ENCODE measurements around the gene RECK.

The RECK gene

DNA sequence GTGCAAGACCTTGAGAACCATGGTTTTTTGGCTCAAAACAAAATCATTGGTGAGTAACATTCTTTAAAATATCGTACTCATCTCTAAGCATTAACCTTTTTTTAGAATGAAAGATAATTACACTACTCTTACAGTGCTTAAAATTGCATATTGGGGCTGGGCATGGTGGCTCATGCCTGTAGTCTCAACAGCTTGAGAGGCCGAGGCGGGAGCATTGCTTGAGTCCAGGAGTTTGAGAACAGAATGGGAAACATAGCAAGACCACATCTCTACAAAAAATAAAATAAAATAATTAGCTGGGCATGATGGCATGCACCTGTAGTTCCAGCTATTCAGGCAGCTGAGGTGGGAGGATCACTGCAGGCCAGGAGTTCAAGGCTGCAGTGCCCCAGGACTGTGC lies 2.9 kb upstream of the RECK start:
- no peak overlapping the region for H3K27ac ChIP-seq (ENCODE audit: insufficient read depth in 1 of 2, low read depth in 1 of 2, low read length in 2 of 2, poor library complexity in 1 of 2, severe bottlenecking in 2 of 2)
- H3K4me3 ChIP-seq (ENCODE audit: control insufficient read depth in 1 of 7, extremely low read depth in 1 of 7, insufficient read depth in 4 of 7, low read depth in 2 of 7, low read length in 6 of 7), result no peak overlapping the region
- peaks cover 3 to 27% (median 12%) of the 10 kb centered on the region in 4 experiments for H3K4me1 ChIP-seq (ENCODE audit: control extremely low read depth in 1 of 4, control insufficient read depth in 4 of 4, insufficient read depth in 4 of 4, low read length in 3 of 4)
- WGBS (ENCODE audit: insufficient coverage), result no CpG with 5 or more reads among the region's 3 CpGs
- CTCF ChIA-PET, result interaction anchor here (4.2 kb wide), 1 partner anchor 10 kb away, joined by 23 read pairs; no protein-coding TSS in a partner anchor
- DNase-seq, result no peak
- POLR2A ChIA-PET, result no interaction called here
- no peaks in the 10 kb centered on the region for H3K36me3 ChIP-seq (ENCODE audit: control insufficient read depth in 4 of 4, insufficient read depth in 4 of 4, low read length in 3 of 4)
- H3K9me3 ChIP-seq (ENCODE audit: control extremely low read depth in 1 of 5, control insufficient read depth in 4 of 5, insufficient read depth in 2 of 5, low read depth in 1 of 5, low read length in 4 of 5), result no peaks in the 10 kb centered on the region
- no peaks in the 10 kb centered on the region for H3K27me3 ChIP-seq (replicated peaks in 2 of 5; ENCODE audit: control insufficient read depth in 4 of 5, insufficient read depth in 5 of 5, low read length in 4 of 5)

DNA sequence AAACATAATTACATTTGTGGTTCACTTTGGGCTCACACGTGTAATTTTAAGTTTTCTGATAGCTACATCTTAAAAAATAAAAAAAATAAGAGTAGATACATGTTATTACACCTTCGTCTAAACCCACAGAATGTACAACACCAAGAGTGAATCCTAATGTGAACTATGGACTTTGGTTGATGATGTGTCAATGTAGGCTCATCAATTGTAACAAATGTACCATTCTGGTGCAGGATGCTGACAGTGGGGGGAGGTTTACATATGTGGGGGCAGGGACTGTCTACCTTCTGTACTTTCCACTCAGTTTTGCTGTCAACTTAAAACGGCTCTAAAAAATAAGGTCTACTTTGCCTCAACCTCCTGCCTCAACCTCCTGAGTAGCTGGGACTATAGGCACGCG lies 2.5 kb upstream of the RECK start:
- WGBS (ENCODE audit: insufficient coverage), result 100% methylated on average over 1 of the region's 5 CpGs
- Histone ChIP-seq H3K36me3 (ENCODE audit: control insufficient read depth in 4 of 4, insufficient read depth in 4 of 4, low read length in 3 of 4) (no peaks in the 10 kb centered on the region), H3K27ac (ENCODE audit: insufficient read depth in 1 of 2, low read depth in 1 of 2, low read length in 2 of 2, poor library complexity in 1 of 2, severe bottlenecking in 2 of 2) (no peak overlapping the region), H3K9me3 (ENCODE audit: control extremely low read depth in 1 of 5, control insufficient read depth in 4 of 5, insufficient read depth in 2 of 5, low read depth in 1 of 5, low read length in 4 of 5) (no peaks in the 10 kb centered on the region), H3K4me1 (ENCODE audit: control extremely low read depth in 1 of 4, control insufficient read depth in 4 of 4, insufficient read depth in 4 of 4, low read length in 3 of 4) (peaks cover 3 to 28% (median 12%) of the 10 kb centered on the region in 4 experiments), H3K27me3 (replicated peaks in 2 of 5; ENCODE audit: control insufficient read depth in 4 of 5, insufficient read depth in 5 of 5, low read length in 4 of 5) (no peaks in the 10 kb centered on the region), H3K4me3 (ENCODE audit: control insufficient read depth in 1 of 7, extremely low read depth in 1 of 7, insufficient read depth in 4 of 7, low read depth in 2 of 7, low read length in 6 of 7) (no peak overlapping the region)
- CTCF ChIA-PET, result interaction anchor here (4.2 kb wide), 1 partner anchor 10 kb away, joined by 23 read pairs; no protein-coding TSS in a partner anchor
- POLR2A ChIA-PET, result no interaction called here
- DNase-seq, result no peak

DNA sequence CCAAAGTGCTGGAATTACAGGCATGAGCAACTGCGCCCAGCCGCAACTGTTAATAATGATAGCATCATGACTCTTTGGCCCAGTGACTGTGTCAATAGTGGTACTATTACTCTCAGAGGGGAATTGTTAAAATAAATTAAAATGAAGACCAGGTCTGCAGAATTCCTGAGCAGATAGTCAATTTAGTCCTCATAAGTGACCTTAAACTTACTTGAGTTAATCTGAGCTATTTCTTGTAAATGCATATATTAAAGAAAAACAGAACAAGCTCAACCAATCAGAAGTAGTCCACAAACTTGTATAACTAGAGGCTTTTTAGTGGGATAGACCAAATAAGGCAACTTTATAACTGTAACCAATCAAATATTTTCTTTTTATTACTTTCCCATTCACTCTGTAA lies 1.7 kb upstream of the RECK start:
- no peaks in the 10 kb centered on the region for H3K9me3 ChIP-seq (ENCODE audit: control extremely low read depth in 1 of 5, control insufficient read depth in 4 of 5, insufficient read depth in 2 of 5, low read depth in 1 of 5, low read length in 4 of 5)
- DNase-seq, result no peak
- peaks cover 3 to 30% (median 12%) of the 10 kb centered on the region in 4 experiments for H3K4me1 ChIP-seq (ENCODE audit: control extremely low read depth in 1 of 4, control insufficient read depth in 4 of 4, insufficient read depth in 4 of 4, low read length in 3 of 4)
- WGBS (ENCODE audit: insufficient coverage), result 90% methylated on average over 2 of the region's 2 CpGs
- no peak overlapping the region for H3K4me3 ChIP-seq (ENCODE audit: control insufficient read depth in 1 of 7, extremely low read depth in 1 of 7, insufficient read depth in 4 of 7, low read depth in 2 of 7, low read length in 6 of 7)
- H3K27ac ChIP-seq (ENCODE audit: insufficient read depth in 1 of 2, low read depth in 1 of 2, low read length in 2 of 2, poor library complexity in 1 of 2, severe bottlenecking in 2 of 2), result no peak overlapping the region
- CTCF ChIA-PET, result interaction anchor here (1.0 to 4.2 kb wide), 2 partner anchors 11 to 91 kb away, joined by 3 to 23 read pairs; no protein-coding TSS in a partner anchor
- no peaks in the 10 kb centered on the region for H3K36me3 ChIP-seq (ENCODE audit: control insufficient read depth in 4 of 4, insufficient read depth in 4 of 4, low read length in 3 of 4)
- no peaks in the 10 kb centered on the region for H3K27me3 ChIP-seq (replicated peaks in 2 of 5; ENCODE audit: control insufficient read depth in 4 of 5, insufficient read depth in 5 of 5, low read length in 4 of 5)
- POLR2A ChIA-PET, result no interaction called here

DNA sequence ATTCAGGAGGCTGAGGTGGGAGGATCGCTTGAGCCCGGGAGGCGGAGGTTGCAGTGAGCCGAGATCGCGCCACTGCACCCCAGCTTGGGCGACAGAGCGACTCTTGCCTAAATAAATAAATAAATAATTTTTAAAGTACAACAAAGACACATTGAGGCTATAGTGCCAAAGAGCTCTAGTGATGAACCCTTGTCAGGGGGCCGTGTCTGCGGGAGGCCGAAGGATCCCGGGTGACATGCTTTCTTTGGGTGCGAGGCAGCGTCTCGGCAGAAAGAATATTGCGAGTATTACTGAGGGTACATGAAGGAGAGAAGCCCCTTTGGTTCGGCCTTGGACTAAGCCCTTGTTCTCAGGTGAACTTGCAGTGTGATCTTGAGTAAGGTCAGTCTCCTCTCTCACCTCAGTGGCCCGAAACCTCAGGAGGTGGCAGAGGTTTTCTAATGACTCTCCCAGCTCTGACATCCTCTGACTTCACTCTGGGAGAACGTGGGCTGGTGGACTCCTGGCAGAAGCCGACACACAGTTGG lies 397 bp upstream of the RECK start:
- no peaks in the 10 kb centered on the region for H3K36me3 ChIP-seq (ENCODE audit: control insufficient read depth in 4 of 4, insufficient read depth in 4 of 4, low read length in 3 of 4)
- ChIA-PET POLR2A (no interaction called here), CTCF (interaction anchor here (1.2 to 4.2 kb wide), 5 partner anchors 12 to 67 kb away, joined by 3 to 23 read pairs (median 6); no protein-coding TSS in a partner anchor)
- H3K9me3 ChIP-seq (ENCODE audit: control extremely low read depth in 1 of 5, control insufficient read depth in 4 of 5, insufficient read depth in 2 of 5, low read depth in 1 of 5, low read length in 4 of 5), result no peaks in the 10 kb centered on the region
- H3K4me3 ChIP-seq (ENCODE audit: control insufficient read depth in 1 of 7, extremely low read depth in 1 of 7, insufficient read depth in 4 of 7, low read depth in 2 of 7, low read length in 6 of 7), result peak overlapping the region; percentile 73 to 93 (median 88)
- H3K27me3 ChIP-seq (replicated peaks in 2 of 5; ENCODE audit: control insufficient read depth in 4 of 5, insufficient read depth in 5 of 5, low read length in 4 of 5), result no peaks in the 10 kb centered on the region
- H3K4me1 ChIP-seq (ENCODE audit: control extremely low read depth in 1 of 4, control insufficient read depth in 4 of 4, insufficient read depth in 4 of 4, low read length in 3 of 4), result peaks cover 6 to 39% (median 15%) of the 10 kb centered on the region in 4 experiments
- DNase-seq, result no peak
- H3K27ac ChIP-seq (ENCODE audit: insufficient read depth in 1 of 2, low read depth in 1 of 2, low read length in 2 of 2, poor library complexity in 1 of 2, severe bottlenecking in 2 of 2), result no peak overlapping the region
- WGBS (ENCODE audit: insufficient coverage), result 51% methylated on average over 11 of the region's 20 CpGs

DNA sequence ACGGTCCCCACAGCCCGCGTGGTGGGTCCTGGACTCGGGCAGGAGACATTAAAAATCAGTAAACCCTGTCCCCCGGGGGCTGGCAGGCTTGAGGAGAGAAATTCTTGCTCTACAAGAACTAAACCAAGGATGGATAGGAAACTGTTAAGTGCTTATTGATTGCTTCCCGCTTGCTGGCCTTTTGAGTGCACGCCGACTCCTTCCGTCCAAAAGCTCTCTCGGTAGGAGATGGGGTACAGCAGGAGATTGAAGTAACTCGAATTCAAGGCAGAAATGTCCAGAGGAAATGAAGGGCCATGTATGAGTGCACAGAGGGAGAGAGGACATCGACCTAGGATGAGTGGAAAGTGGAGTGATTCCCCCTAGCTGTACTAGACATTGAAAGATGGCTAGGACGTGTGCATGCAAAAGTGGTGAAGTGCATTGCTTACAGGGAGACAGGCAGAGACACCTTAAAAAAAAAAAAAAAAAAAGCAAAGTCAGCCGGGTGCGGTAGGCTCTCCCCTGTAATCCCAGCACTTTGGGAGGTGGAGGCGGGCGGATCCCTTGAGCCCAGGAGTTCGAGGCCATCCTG lies 923 bp downstream of the RECK start:
- H3K4me3 ChIP-seq (ENCODE audit: control insufficient read depth in 1 of 7, extremely low read depth in 1 of 7, insufficient read depth in 4 of 7, low read depth in 2 of 7, low read length in 6 of 7), result peak overlapping the region; percentile 73 to 93 (median 88)
- DNase-seq, result no peak
- peak overlapping the region in 1 of 2 experiments; percentile 43 for H3K27ac ChIP-seq (ENCODE audit: insufficient read depth in 1 of 2, low read depth in 1 of 2, low read length in 2 of 2, poor library complexity in 1 of 2, severe bottlenecking in 2 of 2)
- no peaks in the 10 kb centered on the region for H3K36me3 ChIP-seq (ENCODE audit: control insufficient read depth in 4 of 4, insufficient read depth in 4 of 4, low read length in 3 of 4)
- ChIA-PET POLR2A (no interaction called here), CTCF (interaction anchor here (1.4 to 4.2 kb wide), 4 partner anchors 8 to 65 kb away, joined by 3 to 23 read pairs (median 6); no protein-coding TSS in a partner anchor)
- H3K27me3 ChIP-seq (replicated peaks in 2 of 5; ENCODE audit: control insufficient read depth in 4 of 5, insufficient read depth in 5 of 5, low read length in 4 of 5), result no peaks in the 10 kb centered on the region
- H3K4me1 ChIP-seq (ENCODE audit: control extremely low read depth in 1 of 4, control insufficient read depth in 4 of 4, insufficient read depth in 4 of 4, low read length in 3 of 4), result peaks cover 13 to 51% (median 20%) of the 10 kb centered on the region in 4 experiments
- 55% methylated on average over 6 of the region's 18 CpGs for WGBS (ENCODE audit: insufficient coverage)
- no peaks in the 10 kb centered on the region for H3K9me3 ChIP-seq (ENCODE audit: control extremely low read depth in 1 of 5, control insufficient read depth in 4 of 5, insufficient read depth in 2 of 5, low read depth in 1 of 5, low read length in 4 of 5)

DNA sequence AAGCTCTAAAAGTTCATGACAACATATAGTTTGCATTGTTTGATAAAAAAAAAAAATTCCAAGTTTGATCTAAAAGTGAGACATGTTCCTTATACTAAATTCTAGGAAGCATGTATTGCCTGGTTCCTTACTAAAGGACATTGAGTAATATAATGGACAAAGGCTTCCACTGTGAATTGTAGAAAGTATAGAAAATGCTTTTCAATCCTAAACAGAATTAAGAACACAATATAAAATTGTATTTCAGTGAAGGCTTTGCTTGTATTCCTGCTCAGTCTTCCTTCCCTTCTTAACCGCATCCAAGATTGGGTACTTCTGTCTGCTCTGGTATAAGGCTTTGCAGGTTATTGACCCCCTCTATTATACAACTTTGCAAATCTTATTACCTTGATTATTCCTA lies 2.4 kb downstream of the RECK start:
- Histone ChIP-seq H3K4me1 (ENCODE audit: control extremely low read depth in 1 of 4, control insufficient read depth in 4 of 4, insufficient read depth in 4 of 4, low read length in 3 of 4) (peaks cover 13 to 51% (median 20%) of the 10 kb centered on the region in 4 experiments), H3K27ac (ENCODE audit: insufficient read depth in 1 of 2, low read depth in 1 of 2, low read length in 2 of 2, poor library complexity in 1 of 2, severe bottlenecking in 2 of 2) (no peak overlapping the region), H3K36me3 (ENCODE audit: control insufficient read depth in 4 of 4, insufficient read depth in 4 of 4, low read length in 3 of 4) (no peaks in the 10 kb centered on the region), H3K4me3 (ENCODE audit: control insufficient read depth in 1 of 7, extremely low read depth in 1 of 7, insufficient read depth in 4 of 7, low read depth in 2 of 7, low read length in 6 of 7) (no peak overlapping the region), H3K27me3 (replicated peaks in 2 of 5; ENCODE audit: control insufficient read depth in 4 of 5, insufficient read depth in 5 of 5, low read length in 4 of 5) (no peaks in the 10 kb centered on the region), H3K9me3 (ENCODE audit: control extremely low read depth in 1 of 5, control insufficient read depth in 4 of 5, insufficient read depth in 2 of 5, low read depth in 1 of 5, low read length in 4 of 5) (no peaks in the 10 kb centered on the region)
- CTCF ChIA-PET, result interaction anchor here (1.5 kb wide), 1 partner anchor 10 kb away, joined by 3 read pairs; no protein-coding TSS in a partner anchor
- WGBS (ENCODE audit: insufficient coverage), result no CpG with 5 or more reads among the region's 1 CpG
- no peak for DNase-seq
- POLR2A ChIA-PET, result no interaction called here

DNA sequence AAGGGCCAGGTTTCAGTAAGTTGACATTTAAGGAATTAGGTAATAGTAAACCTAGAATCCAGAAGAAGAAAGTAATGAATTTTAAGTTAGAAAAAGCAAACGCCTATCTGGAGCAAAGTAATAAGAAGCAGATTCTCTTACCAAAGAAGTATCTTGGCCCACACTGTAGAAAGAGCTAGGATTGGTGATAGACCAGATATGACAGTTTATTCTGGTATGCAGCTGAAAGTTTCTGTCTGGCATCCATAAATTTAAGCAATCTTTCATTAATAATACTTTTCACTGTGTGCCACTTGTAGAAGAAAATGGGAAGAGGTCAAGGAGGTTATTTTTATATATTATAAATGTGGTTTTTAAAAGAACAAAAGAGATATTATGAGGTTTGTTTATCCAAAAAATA lies 3.0 kb downstream of the RECK start:
- CTCF ChIA-PET, result interaction anchor here (1.2 kb wide), 1 partner anchor 18 kb away, joined by 3 read pairs; no protein-coding TSS in a partner anchor
- Histone ChIP-seq H3K4me3 (ENCODE audit: control insufficient read depth in 1 of 7, extremely low read depth in 1 of 7, insufficient read depth in 4 of 7, low read depth in 2 of 7, low read length in 6 of 7) (no peak overlapping the region), H3K9me3 (ENCODE audit: control extremely low read depth in 1 of 5, control insufficient read depth in 4 of 5, insufficient read depth in 2 of 5, low read depth in 1 of 5, low read length in 4 of 5) (no peaks in the 10 kb centered on the region), H3K27ac (ENCODE audit: insufficient read depth in 1 of 2, low read depth in 1 of 2, low read length in 2 of 2, poor library complexity in 1 of 2, severe bottlenecking in 2 of 2) (no peak overlapping the region), H3K27me3 (replicated peaks in 2 of 5; ENCODE audit: control insufficient read depth in 4 of 5, insufficient read depth in 5 of 5, low read length in 4 of 5) (no peaks in the 10 kb centered on the region), H3K36me3 (ENCODE audit: control insufficient read depth in 4 of 4, insufficient read depth in 4 of 4, low read length in 3 of 4) (no peaks in the 10 kb centered on the region), H3K4me1 (ENCODE audit: control extremely low read depth in 1 of 4, control insufficient read depth in 4 of 4, insufficient read depth in 4 of 4, low read length in 3 of 4) (peaks cover 17 to 53% (median 20%) of the 10 kb centered on the region in 4 experiments)
- 100% methylated on average over 1 of the region's 1 CpG for WGBS (ENCODE audit: insufficient coverage)
- no peak for DNase-seq
- POLR2A ChIA-PET, result no interaction called here
